Endothelial cell of umbilical vein (primary cell): ENCODE results near the gene KCNQ2. TPM values are rescaled to one million over a fixed set of nuclear protein-coding genes. Genes with fewer than 3 reads are reported as not detected.

Source experiments
- BruUV-seq: library from RNA; stranded (reverse); fragments of 400-500 nt; replicated peaks from 2 replicates; lab custom pipeline; 2021; lab: Mats Ljungman, UMichigan
- CTCF ChIA-PET: fragments of 300-600, 350-600 bp; sonication (Branson Sonifier 250); formaldehyde crosslinking; loops from one replicate; lab custom pipeline; 2021; ENCODE audit warnings: antibody characterized with exemption, inconsistent platforms; lab: Charles Lee
- POLR2A ChIA-PET: fragments of 300-600, 350-600 bp; sonication (Branson Sonifier 250); formaldehyde crosslinking; loops from one replicate; lab custom pipeline; 2021; ENCODE audit warnings: antibody characterized with exemption, inconsistent platforms; lab: Charles Lee
- DNase-seq: peaks from one replicate; pipeline ENCODE4 v3.0.0-alpha.2; 2011; ENCODE audit warnings: low read depth, low spot score
- FAIRE-seq: peaks from 2 replicates; lab custom pipeline; 2011; peaks lifted over from hg19 to GRCh38; lab: Jason Lieb, UNC
- H2AFZ ChIP-seq: 2 replicates; pipeline ENCODE4 v1.6.0; 2012; ENCODE audit warnings: low read depth, low read length, control low read depth, inconsistent platforms
- H3K27ac ChIP-seq: 2 replicates; pipeline ENCODE4 v1.5.1; 2011; ENCODE audit warnings: low read depth, mild to moderate bottlenecking, control low read depth, low read length, moderate library complexity; ENCODE audit not compliant: insufficient read depth
- H3K27me3 ChIP-seq, 2 experiments: 2 replicates each; pipeline versions ENCODE4 v1.6.0 to v1.6.1; 2011; ENCODE audit warnings: low read length in 2 of 2, mixed read lengths in 1 of 2; ENCODE audit not compliant: control insufficient read depth in 2 of 2, insufficient read depth in 2 of 2
- H3K36me3 ChIP-seq, 2 experiments: 2 replicates in 1 of 2; 3 replicates in 1 of 2; pipeline ENCODE4 v1.5.1; 2011; ENCODE audit warnings: low read length in 2 of 2, mild to moderate bottlenecking in 1 of 2, moderate library complexity in 1 of 2; ENCODE audit not compliant: control insufficient read depth in 2 of 2, insufficient read depth in 2 of 2; ENCODE audit errors: extremely low read depth in 1 of 2
- H3K4me1 ChIP-seq: 3 replicates; pipeline ENCODE4 v1.5.1; 2011; ENCODE audit warnings: mild to moderate bottlenecking, low read length; ENCODE audit not compliant: control insufficient read depth, insufficient read depth; ENCODE audit errors: extremely low read depth
- H3K4me2 ChIP-seq: 2 replicates; pipeline ENCODE4 v1.6.1; 2011; ENCODE audit warnings: low read length, control low read depth, mixed read lengths; ENCODE audit not compliant: insufficient read depth
- H3K4me3 ChIP-seq, 3 experiments: fragments of 200-600 bp in 1 of 3; sonication (generic), shearing (Covaris generic) in 1 of 3; replicated peaks in 1 of 3; 2 replicates each; pipeline ENCODE4 v1.5.1; 2011 to 2016; ENCODE audit warnings: control low read depth in 3 of 3, low read length in 3 of 3, mild to moderate bottlenecking in 2 of 3, inconsistent platforms in 1 of 3, low read depth in 1 of 3, moderate library complexity in 1 of 3; ENCODE audit not compliant: insufficient read depth in 1 of 3
- H3K79me2 ChIP-seq: 2 replicates; pipeline ENCODE4 v1.6.0; 2012; ENCODE audit warnings: low read length, inconsistent platforms; ENCODE audit not compliant: control insufficient read depth, insufficient read depth
- H3K9ac ChIP-seq: replicated peaks from 2 replicates; pipeline ENCODE3; 2011; ENCODE audit warnings: low read length, control low read depth; ENCODE audit not compliant: insufficient read depth; ENCODE audit errors: extremely low read depth
- H3K9me1 ChIP-seq: replicated peaks from 3 replicates; pipeline ENCODE4 v1.6.0; 2011; ENCODE audit warnings: mild to moderate bottlenecking, low read length; ENCODE audit not compliant: control insufficient read depth, insufficient read depth; ENCODE audit errors: extremely low read depth
- H3K9me3 ChIP-seq: replicated peaks from 2 replicates; pipeline ENCODE4 v1.5.1; 2012; ENCODE audit warnings: low read length, inconsistent platforms; ENCODE audit not compliant: control insufficient read depth, insufficient read depth
- H4K20me1 ChIP-seq: replicated peaks from 2 replicates; pipeline ENCODE3; 2011; ENCODE audit warnings: mild to moderate bottlenecking, low read length; ENCODE audit not compliant: control insufficient read depth, insufficient read depth; ENCODE audit errors: extremely low read depth
- CTCF ChIP-seq, 2 donors: IDR thresholded peaks; 1 replicate in 1 of 2; 2 replicates in 1 of 2; pipeline ENCODE4 v1.5.1; 2011; ENCODE audit warnings: low read length in 2 of 2, mild to moderate bottlenecking in 2 of 2, moderate library complexity in 2 of 2, control low read depth in 1 of 2, inconsistent platforms in 1 of 2, low read depth in 1 of 2; ENCODE audit not compliant: insufficient read depth in 1 of 2; ENCODE audit errors: extremely low read depth in 1 of 2
- EZH2 ChIP-seq: IDR thresholded peaks from 2 replicates; pipeline ENCODE4 v1.6.1; 2012; ENCODE audit warnings: borderline replicate concordance, low read depth, mild to moderate bottlenecking, moderate library complexity, low read length, inconsistent platforms; ENCODE audit not compliant: severe bottlenecking
- FOS ChIP-seq: IDR thresholded peaks from 2 replicates; pipeline ENCODE4 v1.6.1; 2011; ENCODE audit warnings: mild to moderate bottlenecking, low read length, moderate library complexity, borderline replicate concordance; ENCODE audit not compliant: insufficient read depth
- GATA2 ChIP-seq: IDR thresholded peaks from 2 replicates; pipeline ENCODE4 v1.7.0; 2011; ENCODE audit warnings: low read depth, mild to moderate bottlenecking, moderate library complexity, mixed read lengths, low read length; ENCODE audit not compliant: insufficient read length, insufficient read depth
- JUN ChIP-seq: IDR thresholded peaks from 2 replicates; pipeline ENCODE4 v1.6.1; 2011; ENCODE audit warnings: borderline replicate concordance, low read depth; ENCODE audit not compliant: insufficient read length, insufficient read depth
- MYC ChIP-seq: IDR thresholded peaks from one replicate; pipeline ENCODE4 v1.6.1; 2011; ENCODE audit warnings: mild to moderate bottlenecking, low read depth, low read length
- POLR2A ChIP-seq: IDR thresholded peaks from 2 replicates; pipeline ENCODE4 v1.6.1; 2012; ENCODE audit warnings: low read depth, mild to moderate bottlenecking, control low read depth, low read length
- POLR2AphosphoS5 ChIP-seq: IDR thresholded peaks from 2 replicates; pipeline ENCODE4 v1.6.1; 2012; ENCODE audit warnings: low read depth, mild to moderate bottlenecking, control low read depth, low read length, moderate library complexity; ENCODE audit not compliant: insufficient read depth
- dilution Hi-C: fragments of 300-500 bp; cut with MboI; formaldehyde crosslinking; loops from one replicate; pipeline ENCODE4 v1.15.0; 2019; ENCODE audit warnings: low sequenced_read_pairs; ENCODE audit not compliant: extremely low pct_ligation_motif_present
- intact Hi-C: fragments of 100-400 bp; cut with micrococcal nuclease; formaldehyde crosslinking; loops from one replicate; pipeline ENCODE4 v1.10.0; 2022
- polyA plus RNA-seq, 4 experiments: library from polyadenylated mRNA; depleted of rRNA in 3 of 4; stranded (reverse) in 3 of 4; unstranded in 1 of 4; fragments of >200 nt; gene quantifications; 2 replicates each; pipeline versions ENCODE4 v1.2.1 to v1.2.3, GENCODE V29; 2011 to 2012; ENCODE audit warnings: missing spikeins in 1 of 4
- total RNA-seq: library from RNA; stranded (reverse); gene quantifications from 2 replicates; pipeline ENCODE4 v1.2.3, GENCODE V29; 2021
- TF ChIP-seq, protein P1 (sequence below): IDR thresholded peaks from 2 replicates; pipeline ENCODE4 v1.6.1; 2011; ENCODE audit not compliant: insufficient read depth, insufficient read length

The KCNQ2 gene
- total and polyA plus RNA-seq, 2 donors (not counting 3 experiments of a cell fraction or from before 2014, with no cell fraction given) = not detected

DNA sequence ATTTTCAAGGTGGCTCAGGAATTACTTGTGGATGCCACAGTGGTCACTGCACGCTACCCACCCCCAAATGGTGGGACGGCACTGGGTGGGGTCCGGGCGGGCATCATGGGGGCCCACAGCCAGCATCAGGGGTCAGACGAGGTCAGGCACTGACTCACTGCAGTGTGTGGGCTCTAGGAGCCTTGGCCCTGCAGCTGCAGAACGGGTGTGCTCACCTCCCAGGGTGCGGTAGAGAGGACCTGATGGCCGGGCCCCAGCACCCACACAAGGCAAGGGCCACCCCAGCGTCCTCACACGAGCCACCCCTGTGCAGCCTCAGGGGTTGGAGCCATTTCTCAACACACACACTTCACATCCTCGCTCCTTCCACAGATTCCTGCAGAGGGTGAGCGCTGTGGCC, 34.3 kb downstream of the KCNQ2 start:
- no peak overlapping the region for H3K27ac ChIP-seq
- no peak overlapping the region for H2AFZ ChIP-seq
- intact Hi-C loops = loop anchor here (10.0 kb wide), 1 partner anchor 77 kb away; no protein-coding TSS in a partner anchor
- H3K4me2 ChIP-seq = no peak overlapping the region
- H4K20me1 ChIP-seq = no peaks in the 10 kb centered on the region
- no peaks in the 10 kb centered on the region for H3K27me3 ChIP-seq
- POLR2A ChIA-PET = no interaction called here
- no peak for FAIRE-seq
- no peaks in the 10 kb centered on the region for H3K79me2 ChIP-seq
- DNase-seq = no peak
- no peak overlapping the region for H3K4me3 ChIP-seq
- H3K4me1 ChIP-seq = no peaks in the 10 kb centered on the region
- H3K36me3 ChIP-seq = no peaks in the 10 kb centered on the region
- CTCF ChIA-PET = no interaction called here
- no peaks in the 10 kb centered on the region for H3K9me3 ChIP-seq
- no peak overlapping the region for H3K9ac ChIP-seq
- dilution Hi-C loops = no loop called here
- H3K9me1 ChIP-seq = no peaks in the 10 kb centered on the region
- TF ChIP-seq MYC = no peak
- no peak for TF ChIP-seq EZH2
- no peak for TF ChIP-seq JUN
- TF ChIP-seq FOS = no peak
- TF ChIP-seq, protein P1, sequence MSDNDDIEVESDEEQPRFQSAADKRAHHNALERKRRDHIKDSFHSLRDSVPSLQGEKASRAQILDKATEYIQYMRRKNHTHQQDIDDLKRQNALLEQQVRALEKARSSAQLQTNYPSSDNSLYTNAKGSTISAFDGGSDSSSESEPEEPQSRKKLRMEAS = no peak
- BruUV-seq = no TSS peak

DNA sequence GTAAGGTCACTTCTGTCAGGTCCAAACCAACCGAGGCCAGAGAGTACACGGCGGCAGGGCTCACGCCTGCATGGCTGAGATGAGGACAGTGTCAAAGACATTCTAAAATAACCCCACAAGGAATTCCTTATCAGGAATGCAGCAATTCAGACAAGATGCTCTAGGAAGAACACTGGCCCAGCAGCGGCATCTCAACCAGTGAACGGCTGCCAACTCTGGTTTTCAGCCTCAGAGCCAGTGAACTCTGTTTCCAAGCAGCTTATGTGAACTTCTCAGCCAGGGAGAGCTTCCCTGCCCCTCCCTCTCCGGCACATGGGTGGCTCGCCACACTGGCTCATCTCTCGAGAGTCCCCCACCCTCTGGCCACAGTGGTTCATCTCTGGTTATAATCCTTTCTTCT, 36.9 kb downstream of the KCNQ2 start:
- Histone ChIP-seq H2AFZ (no peak overlapping the region), H3K9me3 (no peaks in the 10 kb centered on the region), H3K27me3 (no peaks in the 10 kb centered on the region), H3K4me2 (no peak overlapping the region), H3K79me2 (no peaks in the 10 kb centered on the region), H3K36me3 (no peaks in the 10 kb centered on the region), H3K4me3 (no peak overlapping the region), H3K9ac (no peak overlapping the region), H3K27ac (no peak overlapping the region), H3K4me1 (no peaks in the 10 kb centered on the region), H4K20me1 (no peaks in the 10 kb centered on the region), H3K9me1 (no peaks in the 10 kb centered on the region)
- intact Hi-C loops (loop anchor here (10.0 kb wide), 1 partner anchor 79 kb away; no protein-coding TSS in a partner anchor), dilution Hi-C loops (no loop called here)
- TF ChIP-seq EZH2 (no peak), FOS (no peak), POLR2AphosphoS5 (no peak), CTCF (IDR thresholded peaks at IDR 0.05; ENCODE audit: extremely low read depth in 1 of 2, insufficient read depth in 1 of 2, low read depth in 1 of 2, low read length in 2 of 2) (no peak), MYC (no peak), POLR2A (no peak), GATA2 (no peak), JUN (no peak)
- TF ChIP-seq, protein P1 = no peak
- no peak for DNase-seq
- FAIRE-seq = no peak
- ChIA-PET POLR2A (no interaction called here), CTCF (interaction anchor here (0.6 kb wide), 1 partner anchor 39 kb away, joined by 3 read pairs; no protein-coding TSS in a partner anchor)
- no TSS peak for BruUV-seq
